Endothelial cell of umbilical vein (primary cell): ENCODE data around the gene ATG101. TPM values are rescaled to one million over a fixed set of nuclear protein-coding genes. Genes with fewer than 3 reads are reported as not detected.

Source experiments
- Bru-seq: library from RNA; stranded (reverse); fragments of 400-500 nt; gene quantifications from one replicate; lab custom pipeline; 2021; lab: Mats Ljungman, UMichigan
- BruChase-seq, 2 experiments: library from RNA; stranded (reverse); fragments of 400-500 nt; gene quantifications; one replicate each; lab custom pipeline; 2021; lab: Mats Ljungman, UMichigan
- BruUV-seq: library from RNA; stranded (reverse); fragments of 400-500 nt; replicated peaks from 2 replicates; lab custom pipeline; 2021; lab: Mats Ljungman, UMichigan
- CTCF ChIA-PET: fragments of 300-600, 350-600 bp; sonication (Branson Sonifier 250); formaldehyde crosslinking; loops from one replicate; lab custom pipeline; 2021; ENCODE audit warnings: antibody characterized with exemption, inconsistent platforms; lab: Charles Lee
- POLR2A ChIA-PET: fragments of 300-600, 350-600 bp; sonication (Branson Sonifier 250); formaldehyde crosslinking; loops from one replicate; lab custom pipeline; 2021; ENCODE audit warnings: antibody characterized with exemption, inconsistent platforms; lab: Charles Lee
- DNase-seq: peaks from one replicate; pipeline ENCODE4 v3.0.0-alpha.2; 2011; ENCODE audit warnings: low read depth, low spot score
- FAIRE-seq: peaks from 2 replicates; lab custom pipeline; 2011; peaks lifted over from hg19 to GRCh38; lab: Jason Lieb, UNC
- H2AFZ ChIP-seq: 2 replicates; pipeline ENCODE4 v1.6.0; 2012; ENCODE audit warnings: low read depth, low read length, control low read depth, inconsistent platforms
- H3K27ac ChIP-seq: 2 replicates; pipeline ENCODE4 v1.5.1; 2011; ENCODE audit warnings: low read depth, mild to moderate bottlenecking, control low read depth, low read length, moderate library complexity; ENCODE audit not compliant: insufficient read depth
- H3K27me3 ChIP-seq, 2 experiments: 2 replicates each; pipeline versions ENCODE4 v1.6.0 to v1.6.1; 2011; ENCODE audit warnings: low read length in 2 of 2, mixed read lengths in 1 of 2; ENCODE audit not compliant: control insufficient read depth in 2 of 2, insufficient read depth in 2 of 2
- H3K36me3 ChIP-seq, 2 experiments: 2 replicates in 1 of 2; 3 replicates in 1 of 2; pipeline ENCODE4 v1.5.1; 2011; ENCODE audit warnings: low read length in 2 of 2, mild to moderate bottlenecking in 1 of 2, moderate library complexity in 1 of 2; ENCODE audit not compliant: control insufficient read depth in 2 of 2, insufficient read depth in 2 of 2; ENCODE audit errors: extremely low read depth in 1 of 2
- H3K4me1 ChIP-seq: 3 replicates; pipeline ENCODE4 v1.5.1; 2011; ENCODE audit warnings: mild to moderate bottlenecking, low read length; ENCODE audit not compliant: control insufficient read depth, insufficient read depth; ENCODE audit errors: extremely low read depth
- H3K4me2 ChIP-seq: 2 replicates; pipeline ENCODE4 v1.6.1; 2011; ENCODE audit warnings: low read length, control low read depth, mixed read lengths; ENCODE audit not compliant: insufficient read depth
- H3K4me3 ChIP-seq, 3 experiments: fragments of 200-600 bp in 1 of 3; sonication (generic), shearing (Covaris generic) in 1 of 3; replicated peaks in 1 of 3; 2 replicates each; pipeline ENCODE4 v1.5.1; 2011 to 2016; ENCODE audit warnings: control low read depth in 3 of 3, low read length in 3 of 3, mild to moderate bottlenecking in 2 of 3, inconsistent platforms in 1 of 3, low read depth in 1 of 3, moderate library complexity in 1 of 3; ENCODE audit not compliant: insufficient read depth in 1 of 3
- H3K79me2 ChIP-seq: 2 replicates; pipeline ENCODE4 v1.6.0; 2012; ENCODE audit warnings: low read length, inconsistent platforms; ENCODE audit not compliant: control insufficient read depth, insufficient read depth
- H3K9ac ChIP-seq: replicated peaks from 2 replicates; pipeline ENCODE3; 2011; ENCODE audit warnings: low read length, control low read depth; ENCODE audit not compliant: insufficient read depth; ENCODE audit errors: extremely low read depth
- H3K9me1 ChIP-seq: replicated peaks from 3 replicates; pipeline ENCODE4 v1.6.0; 2011; ENCODE audit warnings: mild to moderate bottlenecking, low read length; ENCODE audit not compliant: control insufficient read depth, insufficient read depth; ENCODE audit errors: extremely low read depth
- H3K9me3 ChIP-seq: replicated peaks from 2 replicates; pipeline ENCODE4 v1.5.1; 2012; ENCODE audit warnings: low read length, inconsistent platforms; ENCODE audit not compliant: control insufficient read depth, insufficient read depth
- H4K20me1 ChIP-seq: replicated peaks from 2 replicates; pipeline ENCODE3; 2011; ENCODE audit warnings: mild to moderate bottlenecking, low read length; ENCODE audit not compliant: control insufficient read depth, insufficient read depth; ENCODE audit errors: extremely low read depth
- EZH2 ChIP-seq: IDR thresholded peaks from 2 replicates; pipeline ENCODE4 v1.6.1; 2012; ENCODE audit warnings: borderline replicate concordance, low read depth, mild to moderate bottlenecking, moderate library complexity, low read length, inconsistent platforms; ENCODE audit not compliant: severe bottlenecking
- FOS ChIP-seq: IDR thresholded peaks from 2 replicates; pipeline ENCODE4 v1.6.1; 2011; ENCODE audit warnings: mild to moderate bottlenecking, low read length, moderate library complexity, borderline replicate concordance; ENCODE audit not compliant: insufficient read depth
- GATA2 ChIP-seq: IDR thresholded peaks from 2 replicates; pipeline ENCODE4 v1.7.0; 2011; ENCODE audit warnings: low read depth, mild to moderate bottlenecking, moderate library complexity, mixed read lengths, low read length; ENCODE audit not compliant: insufficient read length, insufficient read depth
- JUN ChIP-seq: IDR thresholded peaks from 2 replicates; pipeline ENCODE4 v1.6.1; 2011; ENCODE audit warnings: borderline replicate concordance, low read depth; ENCODE audit not compliant: insufficient read length, insufficient read depth
- MYC ChIP-seq: IDR thresholded peaks from one replicate; pipeline ENCODE4 v1.6.1; 2011; ENCODE audit warnings: mild to moderate bottlenecking, low read depth, low read length
- POLR2A ChIP-seq: IDR thresholded peaks from 2 replicates; pipeline ENCODE4 v1.6.1; 2012; ENCODE audit warnings: low read depth, mild to moderate bottlenecking, control low read depth, low read length
- POLR2AphosphoS5 ChIP-seq: IDR thresholded peaks from 2 replicates; pipeline ENCODE4 v1.6.1; 2012; ENCODE audit warnings: low read depth, mild to moderate bottlenecking, control low read depth, low read length, moderate library complexity; ENCODE audit not compliant: insufficient read depth
- dilution Hi-C: fragments of 300-500 bp; cut with MboI; formaldehyde crosslinking; loops from one replicate; pipeline ENCODE4 v1.15.0; 2019; ENCODE audit warnings: low sequenced_read_pairs; ENCODE audit not compliant: extremely low pct_ligation_motif_present
- intact Hi-C: fragments of 100-400 bp; cut with micrococcal nuclease; formaldehyde crosslinking; loops from one replicate; pipeline ENCODE4 v1.10.0; 2022
- long read RNA-seq: library from polyadenylated mRNA; stranded (forward); transcript quantifications from one replicate; pipeline ENCODE4 v2.0.0, GENCODE V29; 2021
- polyA minus RNA-seq, 3 experiments: library from RNA; depleted of rRNA, polyadenylated mRNA; stranded (reverse); fragments of >200 nt; gene quantifications; 1 replicate in 1 of 3; 2 replicates in 2 of 3; pipeline ENCODE4 v1.2.3, GENCODE V29; 2011
- polyA plus RNA-seq, 4 experiments: library from polyadenylated mRNA; depleted of rRNA in 3 of 4; stranded (reverse) in 3 of 4; unstranded in 1 of 4; fragments of >200 nt; gene quantifications; 2 replicates each; pipeline versions ENCODE4 v1.2.1 to v1.2.3, GENCODE V29; 2011 to 2012; ENCODE audit warnings: missing spikeins in 1 of 4
- total RNA-seq: library from RNA; stranded (reverse); gene quantifications from 2 replicates; pipeline ENCODE4 v1.2.3, GENCODE V29; 2021
- TF ChIP-seq, protein P1 (sequence below), 2 donors: IDR thresholded peaks; 1 replicate in 1 of 2; 2 replicates in 1 of 2; pipeline ENCODE4 v1.5.1; 2011; ENCODE audit warnings: low read length in 2 of 2, mild to moderate bottlenecking in 2 of 2, moderate library complexity in 2 of 2, control low read depth in 1 of 2, inconsistent platforms in 1 of 2, low read depth in 1 of 2; ENCODE audit not compliant: insufficient read depth in 1 of 2; ENCODE audit errors: extremely low read depth in 1 of 2
- TF ChIP-seq, protein P2 (sequence below): IDR thresholded peaks from 2 replicates; pipeline ENCODE4 v1.6.1; 2011; ENCODE audit not compliant: insufficient read depth, insufficient read length

ATG101 gene, protein sequence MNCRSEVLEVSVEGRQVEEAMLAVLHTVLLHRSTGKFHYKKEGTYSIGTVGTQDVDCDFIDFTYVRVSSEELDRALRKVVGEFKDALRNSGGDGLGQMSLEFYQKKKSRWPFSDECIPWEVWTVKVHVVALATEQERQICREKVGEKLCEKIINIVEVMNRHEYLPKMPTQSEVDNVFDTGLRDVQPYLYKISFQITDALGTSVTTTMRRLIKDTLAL
- total RNA-seq (41.6 and 43.3 TPM in 2 replicates), polyA plus RNA-seq (67.5 and 78.4 TPM in 2 replicates), polyA minus RNA-seq (51.6 and 70.4 TPM in 2 replicates), Bru-seq, nascent RNA (percentile 67 among the genes with signal in this experiment), BruChase-seq, experiment 1, labeled RNA remaining after a 6-hour chase (percentile 70 among the genes with signal in this experiment), BruChase-seq, experiment 2, labeled RNA remaining after a 2-hour chase (percentile 72 among the genes with signal in this experiment)
- polyA plus RNA-seq (2011; cell fraction: cytosol; rRNA removed) = 82.7 and 95.4 TPM in 2 replicates
- polyA plus RNA-seq (2011; cell fraction: nucleus; rRNA removed) = 56.4 and 61.2 TPM in 2 replicates
- polyA plus RNA-seq (2012) = 48.8 and 54.3 TPM in 2 replicates
- 44.9 TPM for polyA minus RNA-seq (2011; cell fraction: cytosol; rRNA and poly(A)+ RNA removed)
- 18.7 and 25.5 TPM in 2 replicates for polyA minus RNA-seq (2011; cell fraction: nucleus; rRNA and poly(A)+ RNA removed)
- long read RNA-seq, transcript ATG101-201 (4 exons, 1,439 nt) = major isoform, 101 of 139 reads
- long read RNA-seq, transcript ATG101-207 (4 exons, 846 nt) = minor isoform, 16 of 139 reads
- long read RNA-seq, partial matches to known transcripts = 17 of 139 reads
- long read RNA-seq, other reads (novel, unspliced or antisense) = 5 of 139 reads

DNA sequence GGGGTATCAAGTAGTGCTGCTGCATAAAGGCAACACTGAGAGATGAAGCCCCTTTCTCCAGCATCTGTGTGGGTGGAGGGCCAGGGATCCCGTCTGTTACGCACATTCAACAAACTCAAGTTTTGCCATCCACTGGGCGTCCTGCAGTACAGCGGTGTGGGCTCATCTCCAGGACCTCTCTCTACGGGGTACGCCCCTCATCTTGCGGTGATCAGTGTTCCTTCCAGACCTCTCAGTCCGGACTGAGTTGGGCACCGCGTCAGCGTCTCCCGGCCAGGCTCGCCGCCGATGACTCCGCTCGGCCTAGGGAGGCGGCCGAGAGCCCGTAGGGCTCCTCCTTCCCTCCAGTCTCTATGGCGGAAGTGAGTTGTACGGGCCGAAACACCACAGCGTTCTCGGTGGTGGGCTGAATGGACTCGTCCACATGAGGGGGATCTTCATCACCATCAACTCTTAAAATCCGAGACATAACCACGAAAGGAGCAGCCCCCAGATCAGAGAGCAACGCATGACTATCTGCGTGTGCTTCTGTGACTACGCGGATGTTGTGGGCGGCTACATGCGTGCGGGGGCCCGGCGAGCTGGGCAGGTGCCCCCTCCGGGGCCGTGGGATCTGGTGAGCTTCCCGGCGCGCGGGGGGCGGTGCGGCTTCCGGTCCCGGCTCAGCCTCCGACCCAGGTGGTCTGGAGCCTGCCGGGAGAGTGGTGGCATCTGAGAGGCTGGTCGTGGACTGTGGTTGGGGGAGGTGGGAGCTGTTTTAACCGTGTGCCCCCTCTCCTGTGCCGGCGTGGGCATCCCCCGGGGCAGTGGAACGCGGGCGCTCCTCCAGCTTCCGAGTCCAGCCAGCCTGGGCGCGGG lies at the start of gene ATG101:
Gene ATG101 (plus strand): TSS at position 652 of the 858 bp plus-strand sequence. CDS start 3,673 bp downstream, outside the sequence.
- no peaks in the 10 kb centered on the region for H3K9me1 ChIP-seq
- H2AFZ ChIP-seq = peak within 1 kb of the TSS; percentile 83
- H3K79me2 ChIP-seq = peaks cover 38% of the 10 kb centered on the region
- POLR2A ChIA-PET = interaction anchor here (0.6 to 1.8 kb wide), 4 partner anchors 25 to 63 kb away, joined by 3 to 7 read pairs (median 4); partner anchors contain the start of gene TAMALIN
- H4K20me1 ChIP-seq = no peaks in the 10 kb centered on the region
- H3K4me2 ChIP-seq = peak within 1 kb of the TSS; percentile 65
- no peaks in the 10 kb centered on the region for H3K27me3 ChIP-seq
- H3K36me3 ChIP-seq = peaks cover 0 to 9% of the 10 kb centered on the region in 2 experiments
- peak within 1 kb of the TSS; percentile 89 for H3K9ac ChIP-seq
- CTCF ChIA-PET = interaction anchor here (0.6 to 7.2 kb wide), 23 partner anchors 8 to 76 kb away, joined by 3 to 156 read pairs (median 6); partner anchors contain the start of gene NR4A1
- DNase-seq = peak; percentile 95
- intact Hi-C loops (loop anchor here (1.0 kb wide), 4 partner anchors 18 to 51 kb away; partner anchors contain the start of gene NR4A1), dilution Hi-C loops (no loop called here)
- BruUV-seq = TSS peak; percentile 55
- H3K4me3 ChIP-seq = peak within 1 kb of the TSS; percentile 69 to 81 (median 73)
- TF ChIP-seq, protein P1, sequence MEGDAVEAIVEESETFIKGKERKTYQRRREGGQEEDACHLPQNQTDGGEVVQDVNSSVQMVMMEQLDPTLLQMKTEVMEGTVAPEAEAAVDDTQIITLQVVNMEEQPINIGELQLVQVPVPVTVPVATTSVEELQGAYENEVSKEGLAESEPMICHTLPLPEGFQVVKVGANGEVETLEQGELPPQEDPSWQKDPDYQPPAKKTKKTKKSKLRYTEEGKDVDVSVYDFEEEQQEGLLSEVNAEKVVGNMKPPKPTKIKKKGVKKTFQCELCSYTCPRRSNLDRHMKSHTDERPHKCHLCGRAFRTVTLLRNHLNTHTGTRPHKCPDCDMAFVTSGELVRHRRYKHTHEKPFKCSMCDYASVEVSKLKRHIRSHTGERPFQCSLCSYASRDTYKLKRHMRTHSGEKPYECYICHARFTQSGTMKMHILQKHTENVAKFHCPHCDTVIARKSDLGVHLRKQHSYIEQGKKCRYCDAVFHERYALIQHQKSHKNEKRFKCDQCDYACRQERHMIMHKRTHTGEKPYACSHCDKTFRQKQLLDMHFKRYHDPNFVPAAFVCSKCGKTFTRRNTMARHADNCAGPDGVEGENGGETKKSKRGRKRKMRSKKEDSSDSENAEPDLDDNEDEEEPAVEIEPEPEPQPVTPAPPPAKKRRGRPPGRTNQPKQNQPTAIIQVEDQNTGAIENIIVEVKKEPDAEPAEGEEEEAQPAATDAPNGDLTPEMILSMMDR (IDR thresholded peaks at IDR 0.05; ENCODE audit: extremely low read depth in 1 of 2, insufficient read depth in 1 of 2, low read depth in 1 of 2, low read length in 2 of 2) = peak; percentile 83 to 90
- TF ChIP-seq GATA2 = no peak
- TF ChIP-seq FOS = no peak
- TF ChIP-seq POLR2A = peak; percentile 83
- TF ChIP-seq, protein P2, sequence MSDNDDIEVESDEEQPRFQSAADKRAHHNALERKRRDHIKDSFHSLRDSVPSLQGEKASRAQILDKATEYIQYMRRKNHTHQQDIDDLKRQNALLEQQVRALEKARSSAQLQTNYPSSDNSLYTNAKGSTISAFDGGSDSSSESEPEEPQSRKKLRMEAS = no peak
- no peak for TF ChIP-seq EZH2
- peak; percentile 93 for TF ChIP-seq POLR2AphosphoS5
- TF ChIP-seq MYC = peak; percentile 18
- TF ChIP-seq JUN = no peak
- peak within 1 kb of the TSS; percentile 93 for H3K27ac ChIP-seq
- H3K9me3 ChIP-seq = no peaks in the 10 kb centered on the region
- H3K4me1 ChIP-seq = peaks cover 12% of the 10 kb centered on the region
- peak; percentile 97 for FAIRE-seq
